Activated gamma-delta T cell treated with Interleukin-2 at 50 U/mL for 16 hours (primary cell): ENCODE results near the gene SIRT2.
"Not testable (repeated sequence)": the region's sequence is repeated elsewhere in the genome, so short reads cannot be mapped to it uniquely, and the experiment has no call there.

Experiments used
- DNase-seq: peaks from one replicate; pipeline ENCODE4 v3.0.0-alpha.2; 2020

The SIRT2 gene

DNA sequence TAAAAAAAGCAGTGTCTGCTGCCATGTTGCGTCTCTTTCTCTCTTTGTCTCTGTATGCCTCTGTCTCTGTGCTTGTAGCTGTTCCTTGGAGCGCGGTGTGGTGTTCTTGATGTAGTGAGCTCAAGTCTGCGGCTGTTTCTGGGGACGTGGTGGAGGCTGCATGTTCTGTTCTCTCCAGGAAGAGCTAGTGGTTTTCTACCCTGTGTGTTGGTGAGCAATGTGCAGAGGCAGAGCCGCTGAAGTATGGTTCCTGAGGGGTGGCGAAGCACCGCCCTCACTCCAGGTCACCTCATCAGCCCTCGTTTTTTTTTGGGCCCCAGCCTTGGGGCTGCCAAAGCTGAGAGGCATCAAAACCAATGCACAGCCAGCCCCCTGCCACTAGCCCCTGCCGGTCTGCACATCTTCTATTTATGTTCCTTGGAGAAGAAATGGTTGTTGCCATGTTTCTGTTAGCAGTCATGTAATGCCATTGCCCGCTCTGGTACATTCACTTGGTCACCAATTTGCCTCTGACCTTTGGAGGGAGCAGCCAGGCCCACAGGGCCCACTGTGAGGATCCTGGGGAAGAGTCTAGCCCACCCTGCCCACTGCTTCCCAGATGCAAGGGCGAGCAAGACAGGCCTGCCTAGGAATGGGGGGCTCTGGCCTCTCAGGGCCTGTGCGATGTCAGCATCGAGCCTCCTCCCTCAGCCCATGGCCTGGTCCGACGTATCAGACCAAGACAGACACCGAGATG, 56.8 kb downstream of the SIRT2 start:
- peak; percentile 67 for DNase-seq

DNA sequence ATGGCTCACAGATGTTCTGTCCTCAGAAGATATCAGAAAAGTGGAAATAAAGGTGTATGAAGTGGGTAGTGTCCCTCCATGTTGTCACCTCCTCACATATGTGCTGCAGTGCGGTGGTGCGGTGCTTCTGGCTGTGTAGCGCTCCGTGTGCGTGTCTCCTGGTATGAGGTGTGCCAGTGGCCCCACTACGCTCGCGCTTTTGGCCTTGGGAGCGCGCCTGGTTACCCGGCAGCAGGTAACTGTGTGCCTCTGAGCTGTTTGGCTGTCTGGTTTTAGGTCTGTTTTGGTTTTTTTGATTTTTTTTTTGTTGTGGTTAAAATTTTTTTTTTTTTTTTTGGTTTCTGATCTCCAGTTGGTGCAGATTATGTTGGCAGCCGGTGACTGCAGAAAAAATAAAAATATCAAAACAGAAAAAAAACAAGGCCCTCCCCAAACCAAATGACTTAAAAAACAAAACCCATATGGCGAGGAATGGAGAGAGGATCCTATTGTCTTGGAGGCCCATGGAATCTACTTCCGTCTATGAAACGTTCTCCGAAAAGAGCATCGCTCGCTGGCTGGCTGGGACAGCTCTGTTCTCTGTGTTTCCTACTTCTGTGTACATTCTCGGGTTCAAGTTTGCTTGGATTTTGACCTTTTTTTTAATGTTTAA, 57.5 kb downstream of the SIRT2 start:
- peak; percentile 55 for DNase-seq

DNA sequence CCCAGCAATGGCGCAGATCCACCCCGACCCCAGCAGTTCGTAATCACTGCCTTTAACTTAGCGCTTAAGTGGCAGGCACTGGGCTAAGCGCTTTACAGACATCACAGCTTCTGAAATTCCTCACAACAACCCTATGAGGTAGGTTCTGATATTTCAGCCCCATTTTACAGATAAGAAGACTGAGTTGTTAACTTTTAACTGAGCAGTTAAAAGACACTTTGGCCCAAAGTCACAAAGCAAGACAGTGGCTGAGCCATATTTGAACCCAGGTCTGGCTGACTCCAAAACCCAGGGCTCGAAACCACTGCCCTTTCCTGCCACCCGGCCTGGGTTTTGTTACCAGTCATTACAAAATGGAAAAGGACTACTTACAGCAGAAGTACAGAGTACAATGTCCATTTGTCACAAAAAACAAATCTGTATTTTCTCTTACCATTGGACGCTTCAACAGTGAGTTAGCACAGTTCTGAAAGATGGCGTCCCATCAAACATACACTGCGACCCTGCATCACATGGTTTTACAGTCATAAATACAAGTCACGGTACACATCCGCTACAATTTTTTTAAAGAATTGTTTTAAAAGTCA, 58.1 kb downstream of the SIRT2 start:
- DNase-seq, result no peak

DNA sequence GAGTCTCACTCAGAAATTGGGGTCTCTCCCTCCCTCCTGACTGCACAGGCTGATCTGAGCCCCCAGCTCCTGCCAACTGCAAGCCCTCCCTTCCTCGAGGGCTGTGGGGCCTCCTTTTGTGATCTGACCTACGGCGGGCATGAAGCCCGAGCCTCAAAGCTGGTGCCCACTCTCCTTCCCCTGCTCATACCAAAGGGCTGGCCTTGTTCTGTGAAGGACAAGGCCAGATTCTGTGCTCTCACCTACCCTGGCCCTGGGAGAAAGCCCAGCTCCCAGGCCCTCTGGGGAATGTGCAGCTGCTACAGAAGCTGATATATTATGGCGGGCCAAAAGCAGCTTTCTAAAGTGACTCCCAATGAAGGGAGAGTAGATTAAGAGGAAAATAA, 58.8 kb downstream of the SIRT2 start:
- DNase-seq, result no peak

DNA sequence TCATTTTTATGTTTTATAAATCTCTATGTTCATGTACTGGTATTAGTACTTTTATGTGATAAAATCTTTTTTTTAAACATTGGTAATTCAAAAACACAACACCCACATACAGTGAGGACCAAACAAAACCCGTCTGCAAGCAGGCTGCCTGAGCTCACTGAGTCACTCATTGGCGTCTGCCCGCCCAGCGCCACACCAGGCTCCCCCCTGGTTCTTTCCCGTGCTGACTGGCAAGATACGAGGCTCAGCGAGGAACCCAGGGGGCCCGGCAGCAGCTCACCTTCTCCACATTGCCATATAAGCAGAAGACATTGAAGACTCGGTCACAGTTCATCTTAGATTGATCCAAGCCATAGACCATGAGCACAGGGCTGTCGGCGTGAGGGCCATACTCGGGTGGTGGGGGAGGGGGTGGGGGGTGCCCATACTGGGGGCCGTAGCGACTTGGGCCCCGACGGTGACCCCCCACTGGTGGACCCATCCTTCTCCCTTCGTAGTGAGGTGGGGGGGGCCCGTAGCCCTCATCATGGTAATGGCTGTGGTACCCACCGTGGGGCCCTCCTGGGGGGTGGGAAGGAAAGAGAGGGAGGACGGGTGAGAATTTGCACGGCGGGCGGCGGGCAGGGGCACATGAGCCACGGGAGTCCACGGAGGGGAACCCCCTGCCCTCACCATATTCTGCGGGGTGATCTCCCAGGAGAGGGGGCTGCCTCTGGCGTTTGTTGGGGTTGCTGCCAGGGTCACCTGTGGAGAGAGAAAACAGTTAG, 59.4 kb downstream of the SIRT2 start:
- DNase-seq, result no peak

DNA sequence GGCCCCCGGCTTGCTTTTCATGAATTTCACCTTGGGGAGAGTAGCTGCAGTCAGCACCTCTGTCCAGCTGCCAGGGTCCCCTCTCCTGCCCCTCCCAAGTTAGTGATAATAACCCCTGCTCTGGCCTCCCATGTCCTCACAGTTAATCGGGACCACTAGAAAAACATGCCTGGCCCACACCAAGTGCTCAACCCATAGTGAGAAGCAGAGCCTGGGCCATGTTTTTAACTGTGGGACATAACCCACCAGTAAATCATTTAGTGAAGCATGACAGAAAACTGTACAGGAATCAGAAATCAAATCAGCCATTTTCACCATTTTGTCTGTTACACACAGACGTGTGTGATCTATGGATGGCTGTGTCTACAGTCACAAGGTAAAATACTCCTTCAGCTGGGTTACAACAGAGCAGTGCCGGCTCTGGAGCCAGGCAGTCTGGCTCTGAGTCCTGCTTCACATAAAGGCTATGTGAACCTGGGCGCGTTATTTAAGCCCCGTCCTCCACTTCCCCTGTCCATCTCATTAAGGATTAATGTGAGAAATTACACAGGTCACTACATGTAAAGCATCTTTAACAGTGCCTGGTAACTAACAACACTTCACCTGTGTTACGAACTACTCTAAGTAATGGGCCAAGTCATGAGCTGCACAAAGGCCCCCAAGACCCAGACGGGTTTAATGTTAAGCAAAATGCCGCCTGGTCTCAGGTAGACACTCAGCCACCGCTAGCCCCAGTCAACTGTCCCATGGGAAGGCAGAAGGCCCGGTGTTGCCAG, 60.2 kb downstream of the SIRT2 start:
- no peak for DNase-seq

DNA sequence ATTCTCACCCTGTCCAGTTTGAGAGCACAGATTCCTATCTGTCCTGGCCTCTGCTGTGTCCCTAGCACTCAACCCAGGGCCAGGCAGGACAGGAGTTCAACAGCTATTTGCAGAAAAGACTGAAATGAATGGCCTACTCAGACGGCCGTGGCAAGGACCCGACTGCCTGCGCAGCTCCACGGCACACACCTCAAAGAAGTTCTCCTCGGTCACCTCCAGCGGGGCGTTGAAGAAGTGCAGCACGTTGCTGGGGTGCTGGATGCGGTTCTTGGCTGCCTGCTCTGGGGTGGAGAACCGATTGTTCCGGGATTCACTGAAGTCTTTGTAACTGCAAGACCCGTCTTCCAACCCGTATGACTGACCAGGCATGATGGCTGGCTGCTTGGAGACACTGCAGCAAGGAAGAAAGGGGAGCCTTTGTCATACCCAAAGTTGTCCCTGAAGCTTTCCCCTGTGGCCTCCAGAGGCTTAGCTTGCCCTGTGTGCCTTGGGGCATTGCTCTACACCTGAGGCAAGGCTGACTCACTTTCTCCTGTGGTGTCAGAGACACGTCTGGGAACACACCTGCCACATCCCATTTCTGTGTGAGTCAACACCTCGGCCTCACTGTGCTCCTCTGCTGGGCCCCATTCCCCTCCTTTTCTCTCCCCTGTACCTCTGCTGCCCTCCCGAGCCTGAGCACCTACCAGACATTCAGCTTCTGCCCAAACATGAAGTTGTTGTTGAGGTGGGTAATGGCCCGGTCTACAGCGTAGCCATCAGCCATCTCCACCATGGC, 61.0 kb downstream of the SIRT2 start:
- DNase-seq, result no peak

DNA sequence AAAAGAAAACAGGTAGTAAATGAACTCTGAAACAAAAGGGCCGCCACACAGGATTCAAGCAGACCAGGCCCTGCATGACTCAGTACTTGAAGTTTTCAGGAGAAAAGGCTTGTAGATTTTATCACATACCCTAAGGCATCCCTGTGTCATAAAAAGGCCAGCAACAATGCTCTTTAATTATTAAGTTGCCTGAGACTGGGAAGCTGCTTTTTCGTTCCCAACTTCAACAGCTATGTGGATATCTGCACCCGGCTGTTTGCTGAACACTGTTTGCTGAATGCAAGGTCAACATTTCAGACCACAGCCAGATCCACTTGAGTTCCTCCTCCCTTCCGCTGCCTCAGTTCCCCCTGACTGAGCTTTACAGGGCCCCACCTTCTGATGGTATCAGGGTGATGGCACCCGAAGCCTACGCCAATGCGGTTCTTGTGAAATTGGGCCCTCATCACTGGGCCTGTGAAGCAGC, 61.7 kb downstream of the SIRT2 start:
- DNase-seq, result no peak

DNA sequence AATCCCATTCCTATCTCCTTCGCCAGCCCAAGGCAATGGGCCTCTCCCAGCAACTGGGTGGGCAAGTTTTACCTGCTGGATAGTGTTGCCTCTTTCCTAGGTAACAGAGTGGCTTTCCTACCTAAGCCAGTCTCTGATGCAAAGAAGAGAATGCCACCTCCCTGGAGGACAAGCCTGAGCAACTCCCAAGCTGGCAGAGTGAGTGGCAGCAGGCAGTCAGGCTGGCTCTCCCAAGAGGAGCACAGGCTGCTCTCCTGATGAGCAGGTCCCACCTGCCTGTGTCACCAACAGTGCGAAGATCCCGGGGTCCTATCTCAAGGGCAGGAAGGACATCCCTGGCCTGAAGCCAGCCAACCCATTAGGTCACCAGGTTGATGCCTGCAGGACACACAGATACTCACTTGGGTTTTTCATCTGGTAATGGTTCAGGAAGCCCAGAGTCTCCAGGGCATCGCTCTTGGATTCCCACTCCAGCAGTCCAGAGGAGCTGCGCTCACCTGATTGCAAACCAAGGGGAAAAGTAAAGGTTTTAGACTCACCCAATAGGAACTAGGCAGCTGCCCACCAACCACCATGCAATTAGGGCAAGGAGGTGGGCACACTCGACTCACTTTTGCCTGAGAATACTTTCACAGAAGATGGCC, 62.3 kb downstream of the SIRT2 start:
- DNase-seq, result no peak

DNA sequence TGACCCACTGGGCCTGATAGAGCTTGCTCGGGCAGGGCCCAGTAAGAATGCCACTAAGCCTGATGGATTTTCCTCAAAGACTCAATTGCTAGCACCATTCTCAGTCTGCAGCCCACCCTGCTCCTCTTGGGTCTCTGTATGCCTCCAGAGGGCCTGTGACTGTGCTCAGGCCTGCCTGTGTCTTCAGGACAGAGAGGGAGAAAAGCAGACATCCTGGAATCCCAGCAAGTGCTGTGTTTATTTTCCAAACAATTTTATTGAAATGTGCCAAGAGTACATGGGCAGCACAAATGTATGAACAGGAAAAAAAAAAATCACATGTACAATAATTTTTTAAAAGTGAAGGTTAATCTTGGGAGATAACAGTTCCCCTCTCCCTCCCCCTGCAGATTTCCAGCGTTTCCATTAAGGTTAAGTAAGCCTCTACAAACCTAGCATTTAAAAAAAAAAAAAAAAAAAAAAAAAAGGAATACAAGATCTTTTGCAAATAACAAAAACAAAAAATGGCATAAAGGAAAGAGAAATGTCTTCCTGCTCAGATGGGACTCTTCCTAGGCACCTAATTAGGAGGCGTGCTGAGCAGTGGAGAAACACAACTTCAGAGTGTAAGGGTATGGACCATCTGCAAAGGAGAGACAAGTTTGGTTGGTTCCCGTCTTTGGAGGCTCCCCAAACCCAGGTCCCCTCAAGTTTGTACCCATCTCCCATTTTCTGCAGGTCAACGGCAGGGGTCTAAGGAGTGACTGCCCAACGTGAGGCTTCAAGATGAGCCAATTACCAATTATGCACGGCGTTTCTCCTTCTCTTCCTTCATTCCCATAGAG, 63.0 kb downstream of the SIRT2 start:
- no peak for DNase-seq

DNA sequence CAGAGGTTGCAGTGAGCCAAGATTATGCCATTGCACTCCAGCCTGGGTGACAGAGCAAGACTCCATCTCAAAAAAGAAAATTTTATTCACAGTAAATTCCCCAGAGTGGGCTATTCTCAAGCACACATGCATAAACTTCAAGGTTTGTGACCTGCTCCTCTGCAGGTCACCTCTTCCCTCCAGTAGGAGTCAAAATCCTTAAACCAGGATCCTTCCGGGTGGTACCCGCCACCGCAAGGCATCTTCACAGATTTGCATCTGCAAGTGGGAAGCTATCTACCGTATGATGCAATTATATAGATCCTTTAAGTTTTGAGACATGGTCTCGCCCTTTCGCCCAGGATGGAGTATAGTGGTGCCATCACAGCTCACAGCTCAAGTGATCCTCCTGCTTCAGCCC, 64.8 kb downstream of the SIRT2 start:
- DNase-seq, result no peak

DNA sequence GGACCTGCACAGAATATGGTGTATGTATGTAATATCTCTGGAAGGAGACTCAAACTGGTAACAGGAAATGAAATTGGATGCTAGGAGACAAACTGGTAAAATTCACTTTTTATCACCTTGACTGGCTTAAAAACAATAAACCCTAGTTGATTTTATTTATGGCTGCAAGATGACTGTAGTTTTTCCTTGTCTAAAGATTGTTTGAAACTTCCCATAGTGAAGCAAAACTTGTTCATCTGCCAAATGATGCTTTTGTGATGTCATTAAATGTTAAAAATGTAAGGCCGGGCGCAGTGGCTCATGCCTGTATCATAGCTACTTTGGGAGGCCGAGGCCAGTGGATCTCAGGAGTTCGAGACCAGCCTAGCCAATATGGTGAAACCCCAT, 65.3 kb downstream of the SIRT2 start:
- no peak for DNase-seq

DNA sequence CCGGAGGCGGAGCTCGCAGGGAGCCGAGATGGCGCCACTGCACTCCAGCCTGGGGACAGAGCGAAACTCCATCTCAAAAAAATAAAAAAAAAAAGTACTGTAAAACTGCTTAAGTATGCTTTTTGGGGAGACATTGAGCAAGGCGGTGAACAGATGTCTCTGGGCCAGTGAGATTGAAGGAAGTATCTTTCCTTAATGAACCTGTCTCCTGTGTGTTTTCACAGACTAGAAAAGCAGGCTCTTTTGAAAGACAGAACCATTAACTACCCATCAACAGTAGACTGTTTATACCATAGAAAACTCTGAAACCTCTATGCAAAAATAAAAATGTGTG, 66.4 kb downstream of the SIRT2 start:
- DNase-seq, result no peak

DNA sequence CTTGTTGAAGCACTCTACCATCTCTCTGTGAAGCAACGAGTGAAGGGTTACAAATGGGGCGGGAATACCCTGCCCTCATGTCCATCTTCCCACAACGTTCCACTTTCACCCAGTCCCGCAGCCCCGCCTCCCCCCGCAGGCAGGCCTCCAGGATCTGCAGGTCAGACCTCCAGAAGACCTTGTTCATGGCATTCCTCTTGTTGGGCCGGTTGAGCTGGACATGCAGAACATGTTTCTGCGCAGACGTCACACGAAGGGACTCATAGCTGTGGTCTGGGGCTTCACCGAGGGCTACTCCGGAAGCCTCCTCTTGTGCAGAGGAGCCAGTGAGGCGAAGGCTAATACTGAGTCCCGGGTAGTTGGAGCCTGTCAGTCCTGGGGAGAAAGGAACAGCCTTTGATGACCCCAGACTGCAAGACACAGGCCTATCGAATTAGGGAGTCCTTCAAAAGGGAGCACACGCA, 68.2 kb downstream of the SIRT2 start:
- no peak for DNase-seq

DNA sequence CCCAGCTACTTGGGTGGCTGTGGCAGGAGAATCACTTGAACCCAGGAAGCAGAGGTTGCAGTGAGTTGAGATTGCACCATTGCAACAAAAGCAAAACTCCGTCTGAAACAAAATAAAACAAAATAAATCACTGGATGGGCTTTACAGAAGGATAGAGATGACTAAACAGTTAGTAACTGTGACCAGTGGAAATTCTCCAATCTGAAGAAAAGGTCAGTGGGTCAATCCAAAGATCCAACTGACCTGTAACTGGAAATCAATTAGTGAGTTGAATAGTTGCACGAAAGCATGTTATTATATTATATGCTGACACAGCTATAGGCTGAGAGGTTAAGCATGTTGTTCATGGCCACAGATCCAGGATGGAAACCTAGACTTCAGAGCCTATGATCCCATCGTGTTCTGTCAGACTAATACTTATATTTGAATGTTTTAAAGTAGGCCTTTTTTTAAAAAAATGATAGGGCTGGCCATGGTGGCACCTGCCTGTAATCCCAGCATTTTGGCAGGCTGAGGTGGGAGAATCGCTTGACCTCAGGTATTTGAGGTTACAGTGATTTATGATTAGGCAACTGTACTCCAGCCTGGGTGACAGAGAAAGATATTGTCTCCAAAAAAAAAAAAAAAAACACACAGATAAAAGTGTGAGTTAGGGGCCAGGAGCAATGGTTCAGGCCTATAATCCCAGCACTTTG, 69.2 kb downstream of the SIRT2 start:
- DNase-seq, result no peak

DNA sequence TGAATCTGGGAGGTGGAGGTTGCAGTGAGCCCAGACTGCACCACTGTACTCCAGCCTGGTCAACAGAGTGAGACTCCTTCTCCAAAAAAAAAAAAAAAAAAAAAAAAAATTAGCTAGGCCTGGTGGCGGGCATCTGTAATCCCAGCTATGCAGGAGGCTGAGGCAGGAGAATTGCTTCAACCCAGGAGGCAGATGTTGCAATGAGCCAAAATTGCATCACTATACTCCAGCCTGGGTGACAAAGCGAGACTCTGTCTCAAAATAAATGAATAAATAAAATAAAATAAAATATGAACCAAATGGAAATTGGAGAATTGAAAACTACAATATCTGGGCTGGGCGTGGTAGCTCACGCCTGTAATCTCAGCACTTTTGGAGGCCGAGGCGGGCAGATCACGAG, 70.2 kb downstream of the SIRT2 start:
- DNase-seq, result not testable (repeated sequence)
